Right atrium auricular region (tissue), 2 donors: ENCODE measurements around the gene ZNF597. TPM values are rescaled to one million over a fixed set of nuclear protein-coding genes. Genes with fewer than 3 reads are reported as not detected.

Source experiments
- DNase-seq: peaks from one replicate; pipeline ENCODE4 v3.0.0-alpha.2; 2019; ENCODE audit warnings: low spot score
- H3K27ac ChIP-seq, 2 donors: fragments of 200-600 bp; sonication (generic); 1 replicate in 1 of 2; 2 replicates in 1 of 2; pipeline ENCODE4 v1.5.1; 2016 to 2019
- H3K27me3 ChIP-seq, 2 donors: fragments of 200-600 bp; sonication (generic); one replicate each; pipeline versions ENCODE4 v1.5.1 to v1.6.0; 2017 to 2019
- H3K36me3 ChIP-seq: fragments of 200-600 bp; sonication (generic); one replicate; pipeline ENCODE4 v1.5.1; 2016
- H3K4me1 ChIP-seq, 2 donors: fragments of 200-600 bp; sonication (generic); one replicate each; pipeline versions ENCODE4 v1.5.1 to v1.6.0; 2017 to 2019
- H3K4me3 ChIP-seq, 2 donors: fragments of 200-600 bp; sonication (generic); 1 replicate in 1 of 2; 2 replicates in 1 of 2; pipeline ENCODE4 v1.5.1; 2017 to 2019; ENCODE audit warnings: mild to moderate bottlenecking in 1 of 2, moderate library complexity in 1 of 2
- H3K9me3 ChIP-seq, 2 donors: fragments of 200-600 bp; sonication (generic); one replicate each; pipeline ENCODE4 v1.5.1; 2019
- CTCF ChIP-seq, 2 donors: fragments of 200-600 bp; sonication (generic); IDR thresholded peaks; one replicate each; pipeline ENCODE4 v1.5.1; 2019; ENCODE audit warnings: antibody characterized with exemption in 2 of 2
- total RNA-seq, 2 donors: library from RNA; depleted of rRNA; stranded (reverse); fragments of >200 nt; gene quantifications; one replicate each; pipeline ENCODE4 v1.1.0, GENCODE V29; 2016

The ZNF597 gene
- total RNA-seq, 2 donors from 2014 or later = 1.3 to 2.2 TPM

GRCh38 chr16:3454093-3454492 lies 10.8 kb upstream of the ZNF597 start:
- no peaks in the 10 kb centered on the region for H3K36me3 ChIP-seq
- H3K9me3 ChIP-seq = no peaks in the 10 kb centered on the region
- TF ChIP-seq CTCF (IDR thresholded peaks at IDR 0.05) = no peak
- no peak overlapping the region for H3K4me3 ChIP-seq
- H3K27ac ChIP-seq = no peak overlapping the region
- no peak for DNase-seq
- peaks cover 0 to 32% of the 10 kb centered on the region in 2 donors for H3K4me1 ChIP-seq
- no peaks in the 10 kb centered on the region for H3K27me3 ChIP-seq

- peaks cover 10% of the 10 kb centered on the region for H3K36me3 ChIP-seq
- H3K4me3 ChIP-seq = peak overlapping the region; percentile 55 to 66
- peaks cover 0 to 8% of the 10 kb centered on the region in 2 donors for H3K4me1 ChIP-seq
- H3K27ac ChIP-seq = peak overlapping the region; percentile 73 to 82
- H3K27me3 ChIP-seq = no peaks in the 10 kb centered on the region
- no peak for TF ChIP-seq CTCF (IDR thresholded peaks at IDR 0.05)
- no peak for DNase-seq
- peaks cover 0 to 16% of the 10 kb centered on the region in 2 donors for H3K9me3 ChIP-seq
Observed at GRCh38 chr16:3444032-3444388, 706 bp upstream of the ZNF597 start.

GRCh38 chr16:3439637-3440036 lies 3.7 kb downstream of the ZNF597 start:
- no peak for TF ChIP-seq CTCF (IDR thresholded peaks at IDR 0.05)
- H3K27me3 ChIP-seq = no peaks in the 10 kb centered on the region
- peaks cover 0 to 20% of the 10 kb centered on the region in 2 donors for H3K9me3 ChIP-seq
- peaks cover 0 to 6% of the 10 kb centered on the region in 2 donors for H3K4me1 ChIP-seq
- no peak for DNase-seq
- peaks cover 24% of the 10 kb centered on the region for H3K36me3 ChIP-seq
- no peak overlapping the region for H3K4me3 ChIP-seq
- no peak overlapping the region for H3K27ac ChIP-seq

DNA sequence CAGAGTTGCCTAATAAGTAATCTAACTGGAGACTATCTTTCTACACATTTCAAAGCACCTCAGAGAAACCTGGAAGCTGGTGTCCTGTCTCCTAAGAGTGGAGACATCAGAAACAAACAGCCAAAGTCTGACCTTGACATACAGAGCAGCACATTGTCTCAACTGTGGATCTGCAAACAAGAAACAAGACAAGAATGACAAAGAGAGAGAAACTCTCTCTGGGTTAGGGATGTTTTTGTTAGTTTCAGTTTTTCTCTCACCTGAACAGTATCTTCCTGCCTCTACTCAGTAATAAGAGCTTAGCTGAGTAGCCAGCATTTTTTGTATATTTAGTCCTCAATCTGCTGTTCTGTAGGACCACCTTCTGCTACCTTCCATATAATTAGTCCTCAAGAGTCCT lies 8.9 kb downstream of the ZNF597 start:
- no peak for DNase-seq
- Histone ChIP-seq H3K27me3 (no peaks in the 10 kb centered on the region), H3K27ac (no peak overlapping the region), H3K4me3 (no peak overlapping the region), H3K9me3 (peaks cover 0 to 16% of the 10 kb centered on the region in 2 donors), H3K36me3 (peaks cover 21% of the 10 kb centered on the region), H3K4me1 (no peaks in the 10 kb centered on the region)
- TF ChIP-seq CTCF (IDR thresholded peaks at IDR 0.05) = no peak

DNA sequence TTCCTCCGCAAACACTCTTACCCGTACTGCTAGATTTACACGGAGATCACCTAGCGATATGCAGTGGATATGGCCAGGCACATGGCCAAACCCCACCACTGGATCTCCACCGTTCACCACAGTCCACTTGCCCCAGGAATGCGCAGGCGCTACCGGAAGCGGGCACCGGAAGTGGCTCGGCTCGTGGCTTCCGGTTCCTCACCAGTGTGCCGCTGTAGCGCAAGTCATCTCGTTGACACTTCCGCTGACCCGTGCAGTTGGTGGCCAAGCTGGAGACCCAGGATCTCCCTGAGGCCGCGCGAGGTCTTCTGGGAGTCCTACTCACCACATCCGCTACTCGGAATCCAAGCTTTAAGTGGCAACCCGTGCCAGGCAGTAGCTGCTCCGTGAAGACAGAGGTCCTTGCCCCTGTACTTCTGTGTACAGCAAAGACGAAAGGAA lies 11.5 kb downstream of the ZNF597 start:
- TF ChIP-seq CTCF (IDR thresholded peaks at IDR 0.05) = no peak
- H3K4me3 ChIP-seq = peak overlapping the region in 1 of 2 donors; percentile 26
- no peaks in the 10 kb centered on the region for H3K4me1 ChIP-seq

DNA sequence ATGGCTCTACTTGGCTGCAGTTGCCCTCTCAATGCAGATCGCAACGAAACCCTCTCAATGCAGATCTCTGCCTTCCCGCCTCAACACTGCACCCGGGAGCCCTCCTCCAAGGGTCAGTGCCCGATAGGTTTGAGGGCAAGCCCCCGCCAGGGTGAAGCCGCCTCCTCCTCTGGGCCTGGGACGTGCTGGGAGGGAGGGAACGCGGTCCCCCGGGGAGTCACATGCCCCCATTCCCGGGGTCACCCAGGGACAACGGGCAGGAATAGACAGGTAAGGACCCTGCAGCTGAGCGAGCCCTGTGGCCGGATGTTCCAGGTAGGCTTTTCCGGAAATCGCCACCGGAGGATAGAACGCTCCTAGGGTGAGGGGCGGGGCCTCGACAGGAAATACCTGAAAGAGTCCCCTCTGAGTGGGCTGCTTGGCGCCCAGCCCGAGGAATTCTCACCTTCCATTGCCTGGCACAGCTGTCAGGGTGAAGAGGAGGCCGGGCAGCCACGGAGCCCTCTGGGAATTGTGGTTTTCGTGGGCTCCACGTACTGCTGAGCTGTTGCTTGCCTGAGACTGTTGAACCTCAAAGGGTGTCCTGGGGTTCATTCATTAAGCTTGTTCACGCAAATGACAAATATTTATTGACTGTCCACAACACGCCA lies 29.4 kb downstream of the ZNF597 start:
- H3K36me3 ChIP-seq = peaks cover 10% of the 10 kb centered on the region
- H3K27ac ChIP-seq = no peak overlapping the region
- H3K9me3 ChIP-seq = peaks cover 17 to 81% of the 10 kb centered on the region in 2 donors
- no peak for DNase-seq
- H3K4me1 ChIP-seq = no peaks in the 10 kb centered on the region
- H3K4me3 ChIP-seq = no peak overlapping the region
- TF ChIP-seq CTCF (IDR thresholded peaks at IDR 0.05) = no peak
- no peaks in the 10 kb centered on the region for H3K27me3 ChIP-seq

More for the DNA sequence above, 11.5 kb downstream of the ZNF597 start:
- H3K36me3 ChIP-seq = peaks cover 16% of the 10 kb centered on the region
- no peak for DNase-seq
- no peak overlapping the region for H3K27ac ChIP-seq
- H3K9me3 ChIP-seq = peaks cover 0 to 9% of the 10 kb centered on the region in 2 donors
- H3K27me3 ChIP-seq = no peaks in the 10 kb centered on the region
